ENCODE measurements around the gene LRRC10B. TPM values are rescaled to one million over a fixed set of nuclear protein-coding genes. Genes with fewer than 3 reads are reported as not detected.

LRRC10B gene
- total RNA-seq, result 0.09 TPM in 1 of 2 replicates, not detected in the other

GRCh38 chr11:61507962-61508861 lies at the start of gene LRRC10B:
Gene LRRC10B, plus strand, starts transcription at chr11:61508749. Its CDS starts 250 bp downstream, at chr11:61508999.

Other genes with a start within 250 kb of the LRRC10B start
- 1.6 and 1.8 TPM in 2 replicates for gene VWCE, start 213.4 kb upstream of the LRRC10B start, total RNA-seq
- gene DDB1, start 175.6 kb upstream of the LRRC10B start, total RNA-seq, result 302 and 330 TPM in 2 replicates
- gene TKFC, start 175.5 kb upstream of the LRRC10B start, total RNA-seq, result 24.3 and 25.9 TPM in 2 replicates
- 51.0 and 168 TPM in 2 replicates for gene CYB561A3, start 146.9 kb upstream of the LRRC10B start, total RNA-seq
- gene TMEM138, start 146.4 kb upstream of the LRRC10B start, total RNA-seq, result 25.7 and 38.9 TPM in 2 replicates
- gene TMEM216, start 116.2 kb upstream of the LRRC10B start, total RNA-seq, result 10.1 and 14.6 TPM in 2 replicates
- gene CPSF7, start 78.8 kb upstream of the LRRC10B start, total RNA-seq, result 19.6 and 22.0 TPM in 2 replicates
- gene SDHAF2, start 78.6 kb upstream of the LRRC10B start, total RNA-seq, result 24.3 and 36.8 TPM in 2 replicates
- gene SYT7, start 72.3 kb downstream of the LRRC10B start, total RNA-seq, result 0.59 and 11.1 TPM in 2 replicates
- 2.1 and 4.4 TPM in 2 replicates for gene DAGLA, start 171.6 kb downstream of the LRRC10B start, total RNA-seq
- gene MYRF, start 243.9 kb downstream of the LRRC10B start, total RNA-seq, result 22.0 and 26.3 TPM in 2 replicates